GM18517 (cell line): ENCODE data around the gene P4HA1.
"Not testable (repeated sequence)": the region's sequence is repeated elsewhere in the genome, so short reads cannot be mapped to it uniquely, and the experiment has no call there.

Experiments used
- ATAC-seq: cut with Tn5 transposase; IDR thresholded peaks from one replicate; pipeline ENCODE4 v1.9.1; 2021; ENCODE audit warnings: mild to moderate bottlenecking, moderate library complexity; ENCODE audit not compliant: unreplicated experiment

P4HA1 gene

GRCh38 chr10:73043766-73044377, 52.8 kb downstream of the P4HA1 start:
- no peak for ATAC-seq

- ATAC-seq, result no peak
These were observed 53.3 kb downstream of the P4HA1 start for GRCh38 chr10:73043319-73043718.

- ATAC-seq, result no peak
These were observed 54.5 kb downstream of the P4HA1 start for GRCh38 chr10:73042130-73042529.

DNA sequence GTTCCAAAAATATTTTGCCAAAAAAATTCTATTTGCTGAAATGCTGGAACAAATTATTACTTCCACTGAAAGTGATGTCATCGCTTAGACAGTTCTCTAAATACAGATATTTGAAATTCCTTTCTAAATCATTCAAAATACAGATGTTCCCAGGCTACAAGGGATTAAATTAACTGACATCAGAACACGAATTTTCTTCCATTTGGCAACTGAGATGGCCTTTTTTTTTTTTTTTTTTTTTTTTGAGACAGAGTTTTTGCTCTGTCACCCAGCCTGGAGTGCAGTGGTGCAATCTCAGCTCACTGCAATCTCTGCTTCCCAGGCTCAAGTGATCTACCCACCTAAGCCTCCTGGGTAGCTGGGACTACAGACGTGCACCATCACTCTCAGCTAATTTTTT, 57.0 kb downstream of the P4HA1 start:
- no peak for ATAC-seq

DNA sequence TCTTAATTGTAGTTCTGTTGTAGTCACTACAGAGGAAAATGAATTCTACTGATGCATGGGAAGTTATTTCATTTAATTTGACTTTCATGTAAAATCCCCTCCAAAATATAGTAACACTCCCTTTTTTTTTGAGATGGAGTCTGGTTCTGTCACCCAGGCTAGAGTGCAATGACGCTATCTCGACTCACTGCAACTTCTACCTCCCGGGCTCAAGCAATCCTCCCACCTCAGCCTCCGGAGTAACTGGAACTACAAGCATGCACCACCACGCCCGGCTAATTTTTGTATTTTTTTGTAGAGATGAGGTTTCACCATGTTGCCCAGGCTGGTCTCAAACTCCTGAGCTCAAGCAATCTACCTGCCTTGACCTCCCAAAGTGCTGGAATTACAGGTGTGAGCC, 60.4 kb downstream of the P4HA1 start:
- not testable (repeated sequence) for ATAC-seq

DNA sequence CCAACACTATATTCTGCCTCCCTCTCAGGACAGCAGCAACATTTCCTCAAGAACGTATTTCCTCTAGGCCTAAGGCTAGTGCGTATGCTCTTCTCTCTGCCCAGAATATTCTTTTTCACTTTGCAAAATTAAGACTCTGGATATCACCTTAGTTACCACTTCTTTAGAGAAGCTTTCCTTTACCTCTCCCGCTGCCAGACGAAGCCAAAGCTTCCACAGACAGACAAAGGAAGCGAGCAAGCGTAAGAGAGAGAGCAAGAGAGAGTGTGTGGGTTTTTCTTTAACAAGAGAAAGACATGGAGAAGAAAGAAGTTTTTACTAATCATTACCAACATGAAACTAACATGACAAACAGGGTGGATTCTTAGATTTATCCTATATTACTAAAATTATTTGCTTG, 64.1 kb downstream of the P4HA1 start:
- no peak for ATAC-seq

DNA sequence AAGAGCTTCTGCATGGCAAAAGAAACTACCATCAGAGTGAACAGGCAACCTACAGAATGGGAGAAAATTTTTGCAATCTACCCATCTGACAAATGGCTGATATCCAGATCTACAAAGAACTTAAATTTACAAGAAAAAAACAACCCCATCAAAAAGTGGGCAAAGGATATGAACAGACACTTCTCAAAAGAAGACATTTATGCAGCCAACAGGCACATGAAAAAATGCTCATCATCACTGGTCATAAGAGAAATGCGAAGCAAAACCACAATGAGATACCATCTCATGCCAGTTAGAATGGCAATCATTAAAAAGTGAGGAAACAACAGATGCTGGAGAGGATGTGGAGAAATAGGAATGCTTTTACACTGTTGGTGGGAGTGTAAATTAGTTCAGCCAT, 70.0 kb downstream of the P4HA1 start:
- not testable (repeated sequence) for ATAC-seq

GRCh38 chr10:73023455-73024070, 73.1 kb downstream of the P4HA1 start:
- ATAC-seq, result not testable (repeated sequence)

- ATAC-seq, result not testable (repeated sequence)
These were observed 73.7 kb downstream of the P4HA1 start for GRCh38 chr10:73022961-73023360.

GRCh38 chr10:73021538-73022164, 75.0 kb downstream of the P4HA1 start:
- ATAC-seq, result not testable (repeated sequence)

GRCh38 chr10:73021050-73021449, 75.6 kb downstream of the P4HA1 start:
- no peak for ATAC-seq

- ATAC-seq, result no peak
These were observed 77.6 kb downstream of the P4HA1 start for GRCh38 chr10:73019100-73019499.

- ATAC-seq, result no peak
These were observed 78.0 kb downstream of the P4HA1 start for GRCh38 chr10:73018632-73019031.

DNA sequence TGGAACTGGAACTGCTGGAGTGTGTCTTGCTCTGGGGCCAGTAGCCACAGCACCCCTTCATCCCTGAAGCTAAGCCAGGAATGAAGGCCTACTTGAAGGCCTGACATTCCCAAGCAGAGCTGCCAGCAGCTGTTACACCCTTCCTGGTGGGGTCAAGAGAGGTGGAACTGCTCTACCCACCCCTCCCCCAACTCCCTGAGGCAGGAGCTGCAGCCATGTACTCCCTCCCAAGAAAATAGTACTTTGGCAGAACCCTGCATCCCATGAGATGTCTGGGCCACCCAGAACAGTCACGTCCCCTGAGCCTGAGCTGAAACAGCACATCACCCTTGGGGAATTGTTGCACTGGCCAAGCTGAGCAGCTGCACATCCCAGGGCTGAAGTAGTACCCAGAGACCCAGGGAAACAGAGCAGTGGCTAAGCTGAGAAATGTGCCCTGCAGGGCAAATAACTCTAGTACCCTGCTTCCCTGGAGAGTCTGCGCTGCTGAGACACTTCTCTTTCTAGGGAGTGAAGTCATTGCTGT, 78.6 kb downstream of the P4HA1 start:
- ATAC-seq, result no peak

DNA sequence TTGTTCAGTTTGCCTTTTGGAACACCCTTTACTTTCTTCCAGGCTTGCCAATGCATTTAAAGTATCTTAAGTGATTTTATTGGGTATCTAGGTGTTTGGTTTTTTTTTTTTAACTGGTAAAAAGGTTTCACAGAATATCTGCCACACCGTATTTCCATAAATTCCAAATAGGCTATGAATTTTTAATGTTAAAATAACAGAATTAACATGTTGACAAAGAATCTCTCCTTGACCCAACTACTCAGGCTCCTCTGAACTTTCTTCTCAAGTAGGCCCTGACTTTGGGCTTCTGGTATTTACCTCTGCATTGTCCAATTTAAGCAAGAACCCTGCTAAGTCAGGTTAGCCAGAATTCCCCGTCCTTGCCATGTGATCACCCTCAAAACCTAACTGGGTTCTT, 80.9 kb downstream of the P4HA1 start:
- ATAC-seq, result no peak

GRCh38 chr10:73003822-73004221, 92.8 kb downstream of the P4HA1 start:
- ATAC-seq, result no peak

DNA sequence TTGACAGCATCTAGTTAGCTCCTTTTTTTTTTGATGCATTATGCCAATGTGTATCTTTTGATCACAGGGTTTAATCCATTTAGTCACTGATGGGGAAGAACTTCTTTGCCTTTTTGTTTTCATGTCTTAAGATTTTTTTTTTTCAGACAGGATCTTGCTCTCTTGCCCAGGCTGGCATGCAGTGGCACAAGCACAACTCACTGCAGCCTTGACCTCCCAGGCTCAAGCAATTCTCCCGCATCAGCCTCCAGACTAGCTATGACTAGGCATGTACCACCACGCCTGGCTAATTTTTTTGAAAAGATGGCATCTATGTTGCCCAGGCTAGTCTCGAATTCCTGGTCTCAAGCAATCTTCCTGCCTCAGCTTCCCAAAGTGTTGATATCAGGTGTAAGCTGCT, 95.7 kb downstream of the P4HA1 start:
- ATAC-seq, result no peak

DNA sequence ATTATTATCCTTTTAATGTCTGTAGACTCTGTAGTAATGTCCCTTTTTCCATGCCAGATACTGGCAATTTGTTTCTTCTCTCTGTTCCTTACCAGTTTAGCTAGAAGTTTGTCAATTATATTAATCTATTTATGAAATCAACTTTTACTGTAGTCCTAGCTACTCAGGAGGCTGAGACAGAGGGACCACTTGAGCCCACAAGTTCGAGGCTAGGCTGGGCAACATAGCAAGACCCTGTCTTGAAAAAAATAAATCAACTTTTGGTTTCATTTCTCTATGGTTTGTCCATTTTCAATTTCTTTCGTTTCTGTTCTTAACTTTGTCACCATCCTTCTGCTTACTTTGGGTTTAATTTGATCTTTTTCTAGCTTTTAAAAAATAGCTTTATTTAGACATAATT, 99.6 kb downstream of the P4HA1 start:
- no peak for ATAC-seq

- ATAC-seq, result not testable (repeated sequence)
These were observed 101.2 kb downstream of the P4HA1 start for GRCh38 chr10:72995459-72995858.

DNA sequence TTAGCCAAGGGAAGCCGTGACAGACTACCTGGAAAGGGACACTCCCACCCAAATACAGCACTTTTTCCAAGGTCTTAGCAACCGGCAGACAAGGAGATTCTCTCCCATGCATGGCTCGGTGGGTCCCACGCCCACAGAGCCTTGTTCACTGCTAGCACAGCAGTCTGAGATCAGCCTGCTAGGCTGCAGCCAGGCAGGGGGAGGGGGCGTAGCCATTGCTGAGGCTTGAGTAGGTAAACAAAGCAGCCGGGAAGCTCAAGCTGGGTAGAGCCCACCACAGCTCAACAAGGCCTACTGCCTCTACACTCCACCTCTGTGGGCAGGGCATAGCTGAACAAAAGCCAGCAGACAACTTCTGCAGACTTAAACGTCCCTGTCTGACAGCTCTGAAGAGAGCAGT, 106.9 kb downstream of the P4HA1 start:
- not testable (repeated sequence) for ATAC-seq

DNA sequence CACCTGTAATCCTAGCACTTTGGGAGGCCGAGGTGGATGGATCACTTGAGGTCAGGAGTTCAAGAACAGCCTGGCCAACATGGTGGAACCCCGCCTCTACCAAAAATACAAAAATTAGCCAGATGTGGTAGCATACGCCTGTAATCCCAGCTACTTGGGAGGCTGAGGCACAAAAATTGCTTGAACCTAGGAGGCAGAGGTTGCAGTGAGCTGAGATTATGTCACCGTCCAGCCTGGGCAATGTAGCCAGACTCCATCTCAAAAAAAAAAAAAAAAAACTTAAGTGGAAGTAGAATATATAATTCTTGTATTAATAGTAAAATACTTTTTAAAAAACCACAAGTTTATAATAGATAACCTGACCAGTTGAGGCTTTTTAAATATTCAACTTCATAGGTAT, 112.0 kb downstream of the P4HA1 start:
- ATAC-seq, result not testable (repeated sequence)

DNA sequence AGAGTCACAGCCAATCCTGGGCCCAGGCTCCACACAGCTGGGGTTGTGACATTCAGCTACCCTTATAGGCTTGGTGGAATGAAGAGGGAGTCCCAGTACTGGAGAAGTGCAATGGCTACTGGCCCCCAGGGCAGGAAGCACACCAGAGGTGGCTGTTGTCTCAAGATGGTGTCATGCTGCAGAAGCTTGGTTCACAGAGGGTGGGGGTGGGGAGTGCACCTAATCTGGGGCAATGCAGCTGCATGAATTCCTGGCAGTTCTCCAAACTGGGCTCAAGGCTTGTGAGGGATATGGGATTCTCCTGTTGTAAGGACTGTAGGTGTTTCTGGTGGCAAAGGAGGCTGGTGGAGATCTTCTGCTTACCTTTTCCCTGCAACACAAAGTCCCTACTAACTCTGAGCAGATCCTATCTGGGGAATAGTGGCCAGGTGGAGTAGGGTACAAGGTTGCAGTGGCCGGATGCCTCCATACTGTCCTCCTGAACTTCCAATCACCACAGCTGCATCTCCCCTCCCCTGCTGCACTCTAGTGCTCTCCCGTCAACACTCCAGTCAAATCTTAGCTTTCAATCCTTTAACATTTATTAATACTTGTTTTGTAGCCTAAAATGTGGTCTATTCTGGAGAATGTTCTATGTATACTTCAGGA, 114.7 kb downstream of the P4HA1 start:
- no peak for ATAC-seq
